HG03025 (cell line): Measurements from ENCODE around the gene JARID2.
"Not testable (repeated sequence)": the region's sequence is repeated elsewhere in the genome, so short reads cannot be mapped to it uniquely, and the experiment has no call there.

Experiments
- ATAC-seq: cut with Tn5 transposase; IDR thresholded peaks from one replicate; pipeline ENCODE4 v1.9.1; 2021; ENCODE audit warnings: mild to moderate bottlenecking, moderate library complexity; ENCODE audit not compliant: unreplicated experiment, low FRiP score

JARID2 gene

GRCh38 chr6:15305496-15305895, 59.6 kb downstream of the JARID2 start:
- ATAC-seq, result no peak

DNA sequence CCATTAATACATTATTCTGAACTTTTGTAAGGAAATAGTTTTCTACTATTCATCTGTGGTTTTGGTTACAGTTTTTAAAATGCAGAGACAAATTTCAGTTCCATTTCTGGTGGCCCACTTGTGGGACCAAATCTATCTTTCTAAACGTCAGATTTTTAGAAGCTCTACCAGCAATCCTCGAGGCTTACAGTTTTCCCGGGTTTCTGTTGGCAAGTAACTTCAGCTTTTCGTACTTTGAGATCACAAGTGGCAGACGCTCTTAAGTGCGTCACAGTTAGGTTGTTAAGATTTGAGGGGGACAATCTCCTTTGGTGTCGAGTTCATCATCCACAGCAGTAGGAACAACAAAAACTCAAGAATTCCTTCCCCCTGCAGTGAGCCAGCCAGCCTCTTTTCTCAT, 60.0 kb downstream of the JARID2 start:
- ATAC-seq, result no peak

DNA sequence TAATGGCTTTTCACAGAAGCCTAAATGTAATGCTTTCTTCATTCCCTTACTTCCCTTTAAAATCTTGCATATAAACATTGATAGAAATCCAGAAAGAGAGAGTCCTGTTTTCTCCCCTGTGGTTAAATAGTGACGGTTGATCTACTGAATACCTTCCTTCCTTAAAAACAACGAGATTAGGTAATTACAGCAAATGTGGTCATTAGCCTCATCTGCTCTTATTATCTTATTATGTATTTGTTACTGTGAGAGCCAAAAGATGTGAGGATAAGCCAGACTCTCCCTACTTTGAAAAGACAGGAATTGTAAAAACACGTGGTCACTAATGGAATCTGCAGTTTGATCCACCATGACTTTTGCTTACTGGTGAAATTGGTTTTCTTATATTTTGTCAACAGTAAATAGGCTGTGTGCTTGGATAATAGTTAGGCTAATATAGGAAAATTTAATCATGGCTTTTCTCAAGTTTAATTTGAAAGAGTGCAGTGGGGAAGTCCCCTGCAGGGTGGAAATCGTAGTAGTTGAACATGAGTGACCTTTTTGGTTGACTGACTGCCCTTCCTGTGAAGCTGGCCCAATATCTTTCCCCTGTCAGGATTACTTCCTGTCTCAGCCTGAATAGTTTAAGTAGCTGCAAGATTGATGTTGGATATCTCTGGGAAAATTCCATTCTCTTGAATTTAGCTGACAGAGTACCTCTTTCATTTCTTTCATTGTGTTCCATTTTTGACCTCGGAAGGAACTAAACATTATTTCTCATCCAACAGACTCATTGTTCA, 62.8 kb downstream of the JARID2 start:
- no peak for ATAC-seq

DNA sequence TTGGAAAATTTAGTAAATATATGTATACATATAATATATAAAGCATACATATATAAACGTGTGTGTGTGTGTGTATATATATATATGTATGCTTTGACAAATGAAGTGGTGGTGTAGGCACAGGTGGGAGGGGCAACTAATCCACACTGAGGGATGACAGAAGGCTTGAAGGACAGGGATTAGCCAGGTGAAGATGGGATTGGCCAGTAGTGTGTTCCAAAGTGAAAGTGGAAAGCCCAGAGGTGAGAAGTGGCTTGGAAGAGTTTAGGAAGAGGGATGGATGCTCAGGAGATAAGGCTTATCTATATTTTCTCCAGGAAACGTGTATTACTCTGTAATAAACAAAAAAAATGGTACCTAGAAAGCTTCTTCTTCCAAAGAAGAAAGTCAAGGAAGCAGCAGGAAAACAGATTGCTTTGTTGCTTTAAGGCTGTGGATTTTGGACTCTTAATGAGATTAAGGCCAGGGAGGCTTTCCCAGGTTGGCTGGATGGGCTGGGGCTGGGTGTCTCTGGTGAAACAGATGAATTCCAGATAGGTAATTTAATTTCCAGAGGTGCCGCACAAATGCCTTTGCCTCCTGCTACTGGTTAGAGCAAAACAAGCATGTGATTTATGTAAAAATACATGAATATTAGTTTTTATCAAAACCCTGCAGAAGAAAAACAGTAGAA, 63.9 kb downstream of the JARID2 start:
- no peak for ATAC-seq

GRCh38 chr6:15310680-15311079, 64.8 kb downstream of the JARID2 start:
- ATAC-seq, result no peak

DNA sequence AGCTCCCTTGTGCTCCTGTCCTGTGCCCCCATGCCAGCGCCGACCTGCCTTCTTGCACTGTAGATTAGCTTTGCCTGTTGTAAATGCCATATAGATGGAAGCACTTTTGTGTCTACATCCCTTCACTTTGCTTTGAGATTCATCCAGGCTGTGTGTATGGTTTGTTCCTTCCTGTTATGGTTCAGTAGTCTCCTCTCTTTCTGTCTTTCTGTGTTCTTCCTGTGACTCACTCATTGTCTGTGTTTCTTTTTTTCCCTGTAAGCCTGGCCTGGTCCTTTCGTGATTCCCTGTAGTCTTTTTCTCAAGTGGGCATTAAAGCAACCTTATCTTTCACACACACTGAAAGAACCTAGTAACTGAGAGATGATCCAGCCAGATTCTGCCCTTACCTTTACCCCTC, 66.6 kb downstream of the JARID2 start:
- no peak for ATAC-seq

- ATAC-seq, result no peak
Observed at GRCh38 chr6:15313367-15313766, 67.5 kb downstream of the JARID2 start.

GRCh38 chr6:15316754-15317153, 70.9 kb downstream of the JARID2 start:
- ATAC-seq, result no peak

DNA sequence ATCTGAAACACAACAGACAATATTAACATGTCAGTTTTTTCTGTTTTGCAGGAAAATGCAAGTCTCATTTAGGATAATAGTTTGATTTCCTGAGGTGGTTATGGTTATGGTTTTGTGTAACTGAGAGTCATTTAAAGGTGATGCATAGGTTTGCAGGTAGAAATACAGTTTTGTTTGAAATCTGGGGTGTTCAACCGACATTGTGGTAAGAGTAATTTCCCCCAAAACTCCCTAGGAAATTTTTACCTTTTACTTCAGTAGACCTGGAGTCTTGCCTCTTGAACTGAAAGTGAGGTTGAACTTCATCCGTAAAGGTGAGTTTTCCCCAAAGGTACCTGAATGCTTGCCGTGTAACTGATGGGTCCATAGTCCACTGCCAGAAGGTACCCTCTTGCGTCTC, 71.4 kb downstream of the JARID2 start:
- ATAC-seq, result no peak

- no peak for ATAC-seq
Observed at GRCh38 chr6:15317934-15318902, 72.3 kb downstream of the JARID2 start.

- ATAC-seq, result no peak
Observed at GRCh38 chr6:15319677-15320076, 73.8 kb downstream of the JARID2 start.

- no peak for ATAC-seq
Observed at GRCh38 chr6:15320693-15321092, 74.8 kb downstream of the JARID2 start.

DNA sequence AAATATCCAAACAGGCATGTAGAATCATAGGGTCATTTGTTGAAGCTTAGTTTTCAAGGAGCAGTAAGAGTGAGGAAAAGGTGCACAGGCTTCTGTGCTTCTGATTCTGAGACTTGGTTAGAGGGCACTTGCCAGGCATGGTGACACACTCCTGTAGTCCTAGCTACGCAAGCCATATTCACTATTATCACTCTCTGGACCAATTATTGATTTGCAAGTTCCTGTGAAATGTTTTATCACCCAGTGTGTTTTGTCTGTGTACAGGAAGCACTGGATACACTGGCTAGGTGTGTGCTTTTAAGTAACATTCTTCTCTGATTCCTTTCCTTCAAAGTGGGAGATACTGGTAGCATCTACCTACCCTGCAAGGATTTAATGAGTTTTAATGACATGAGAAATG, 76.3 kb downstream of the JARID2 start:
- ATAC-seq, result no peak

GRCh38 chr6:15322781-15323536, 77.1 kb downstream of the JARID2 start:
- ATAC-seq, result no peak

DNA sequence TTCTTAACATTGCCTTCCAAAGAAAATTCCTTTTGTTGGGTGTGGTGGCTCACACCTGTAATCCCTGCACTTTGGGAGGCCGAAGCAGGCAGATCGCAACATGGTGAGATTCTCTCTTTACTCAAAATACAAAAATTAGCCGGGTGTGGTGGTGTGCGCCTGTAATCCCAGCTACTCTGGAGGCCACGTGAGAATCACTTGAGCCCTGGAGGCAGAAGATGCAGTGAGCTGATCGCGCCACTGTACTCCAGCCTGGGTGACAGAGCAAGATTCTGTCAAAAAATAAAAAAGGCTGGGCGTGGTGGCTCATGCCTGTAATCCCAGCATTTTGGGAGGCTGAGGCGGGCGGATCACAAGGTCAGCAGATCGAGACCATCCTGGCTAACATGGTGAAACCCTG, 77.7 kb downstream of the JARID2 start:
- ATAC-seq, result not testable (repeated sequence)

DNA sequence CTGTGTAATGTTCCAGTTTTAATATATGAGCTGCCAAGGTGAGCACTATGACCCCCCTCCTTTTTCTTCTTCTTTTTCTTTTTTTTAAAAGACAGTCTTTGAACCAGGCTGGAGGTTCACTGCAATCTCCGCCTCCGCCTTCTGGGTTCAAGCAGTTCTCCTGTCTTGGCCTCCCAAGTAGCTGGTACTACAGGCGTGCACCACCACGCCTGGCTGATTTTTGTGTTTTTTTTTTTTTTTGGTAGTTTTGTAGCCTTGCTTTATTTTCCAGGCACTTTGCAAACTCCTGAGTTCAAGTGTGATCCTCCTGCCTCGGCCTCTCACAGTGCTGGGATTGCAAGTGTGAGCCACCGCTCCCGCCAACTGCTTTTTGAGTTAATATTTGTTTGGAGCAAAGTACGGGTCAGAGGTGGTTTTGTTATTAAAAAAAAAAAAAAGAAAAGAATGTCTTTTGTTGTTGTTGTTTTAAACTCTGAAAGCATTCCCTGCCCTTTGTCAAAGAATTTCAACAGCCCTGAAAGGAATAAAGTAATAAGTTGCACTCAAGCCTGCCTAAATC, 78.6 kb downstream of the JARID2 start:
- no peak for ATAC-seq

- ATAC-seq, result no peak
Observed at GRCh38 chr6:15325540-15325955, 79.7 kb downstream of the JARID2 start.

- ATAC-seq, result no peak
Observed at GRCh38 chr6:15326067-15326614, 80.3 kb downstream of the JARID2 start.

- ATAC-seq, result no peak
Observed at GRCh38 chr6:15327271-15327670, 81.4 kb downstream of the JARID2 start.

DNA sequence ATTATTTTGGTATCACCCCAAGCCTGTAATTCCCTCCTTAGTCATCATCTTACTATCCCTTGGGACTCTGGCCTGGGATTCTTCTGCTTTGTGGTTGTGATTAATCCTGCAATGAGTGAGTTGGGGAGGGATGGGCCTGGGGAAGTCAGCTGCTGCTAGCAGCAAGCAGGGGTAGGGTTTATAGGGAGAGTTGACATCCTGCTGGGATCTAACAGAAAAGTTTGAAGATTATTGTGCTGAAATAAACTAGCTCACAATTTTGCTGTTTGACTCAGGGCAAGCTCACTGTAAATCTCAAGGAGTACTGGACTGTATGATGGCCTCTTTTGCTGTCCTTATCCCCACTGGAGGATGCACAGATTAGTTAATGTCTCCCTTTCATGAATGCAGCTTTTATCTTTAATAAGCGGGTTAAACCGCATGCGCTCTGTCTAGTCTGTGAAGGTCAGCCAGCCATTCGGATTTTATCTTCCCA, 83.4 kb downstream of the JARID2 start:
- no peak for ATAC-seq
